Medulla oblongata (tissue), 1 donor: ENCODE results near the gene FOXO1.

Source experiments
- DNase-seq: peaks from one replicate; pipeline ENCODE4 v3.0.0-alpha.2; 2015; ENCODE audit errors: extremely low spot score

FOXO1 gene

DNA sequence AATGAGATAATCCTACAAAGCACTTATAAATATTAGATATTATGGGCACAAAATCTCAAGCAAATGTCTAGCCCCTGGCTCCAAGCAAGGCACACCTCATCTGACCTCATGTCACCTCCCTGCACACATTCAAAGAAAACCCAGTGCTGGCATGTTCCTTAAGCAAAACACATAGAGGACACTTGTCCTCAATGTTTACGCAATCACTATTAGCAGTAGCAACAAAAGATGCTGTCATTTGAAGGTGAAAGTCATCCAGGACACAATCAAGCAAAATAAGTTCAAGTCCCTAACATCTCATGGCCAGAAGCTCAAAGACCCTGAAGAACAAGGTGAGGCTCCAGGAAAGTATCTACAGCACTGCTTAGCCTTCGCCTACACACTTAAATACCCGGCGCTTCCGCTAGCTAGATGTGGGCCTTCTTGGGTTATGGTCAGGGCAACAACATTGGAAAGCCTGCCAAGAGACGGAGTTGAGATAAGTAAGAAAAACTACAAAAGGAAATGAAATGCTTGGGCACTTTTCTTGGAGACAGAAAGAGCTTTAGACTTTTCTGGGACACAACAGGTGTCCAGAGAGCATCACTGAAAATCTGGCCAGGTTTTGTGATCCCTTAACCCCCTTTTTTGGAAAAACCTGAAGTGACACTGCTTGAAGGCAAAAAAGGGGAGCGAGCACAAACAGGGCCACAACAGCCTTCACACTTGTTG is 85.7 kb downstream of the FOXO1 start:
- DNase-seq: no peak

DNA sequence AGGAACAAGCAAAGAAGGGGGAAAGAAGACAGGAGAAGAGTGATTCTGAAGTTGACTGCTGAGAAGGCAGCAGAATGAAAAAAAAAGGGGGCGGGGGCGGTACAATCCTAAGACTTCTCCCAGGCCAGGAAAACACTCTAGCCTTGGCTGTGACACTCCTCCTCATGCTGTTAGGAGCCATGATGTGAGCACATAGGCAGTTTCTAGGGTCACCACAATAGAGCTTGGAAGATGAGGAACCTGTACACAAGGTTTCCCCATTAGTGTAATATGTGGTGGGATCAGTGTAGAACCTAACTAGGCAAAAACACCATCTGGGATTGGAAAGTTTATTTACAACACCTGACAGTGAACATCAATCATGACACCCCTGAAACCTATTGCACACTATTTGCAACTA is 86.9 kb downstream of the FOXO1 start:
- DNase-seq: no peak

DNA sequence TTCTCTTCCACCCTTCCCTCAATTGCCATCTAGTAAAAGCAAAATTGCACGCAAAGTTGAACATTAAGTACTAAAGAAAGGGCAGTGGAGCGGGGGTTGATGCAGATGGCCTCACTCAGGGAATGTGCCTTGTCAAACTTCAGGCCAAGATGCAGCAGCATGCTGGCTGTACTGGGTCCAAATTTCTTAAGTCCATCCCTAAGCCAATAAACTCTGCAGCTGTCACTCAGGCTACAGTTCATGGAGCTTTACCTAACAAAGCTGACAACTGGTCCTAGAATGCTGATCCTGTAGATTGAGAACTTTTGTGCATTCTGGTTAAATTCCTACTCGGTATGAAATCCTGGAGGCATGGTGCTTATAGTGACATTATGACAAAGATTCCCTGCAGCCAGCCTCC is 88.4 kb downstream of the FOXO1 start:
- no peak for DNase-seq

DNA sequence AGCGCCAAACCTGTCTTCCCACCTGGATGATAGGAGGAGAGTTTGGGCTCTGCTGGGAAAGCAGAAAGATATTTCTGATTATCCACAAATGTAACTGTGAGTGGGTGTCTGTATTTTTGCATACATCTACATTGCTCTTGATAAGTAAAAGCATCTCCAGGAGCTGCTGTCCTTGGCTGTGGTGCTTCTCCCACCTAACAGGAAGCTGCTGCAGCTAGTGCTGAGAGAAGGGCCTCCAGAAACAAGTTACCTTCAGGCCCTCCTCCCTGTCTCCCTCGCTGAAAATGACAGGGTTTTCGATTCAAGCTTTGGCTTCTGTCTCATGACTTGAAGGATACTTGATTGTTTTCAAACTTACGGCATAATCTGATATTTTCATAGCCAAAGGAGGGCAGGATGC is 90.1 kb downstream of the FOXO1 start:
- no peak for DNase-seq

DNA sequence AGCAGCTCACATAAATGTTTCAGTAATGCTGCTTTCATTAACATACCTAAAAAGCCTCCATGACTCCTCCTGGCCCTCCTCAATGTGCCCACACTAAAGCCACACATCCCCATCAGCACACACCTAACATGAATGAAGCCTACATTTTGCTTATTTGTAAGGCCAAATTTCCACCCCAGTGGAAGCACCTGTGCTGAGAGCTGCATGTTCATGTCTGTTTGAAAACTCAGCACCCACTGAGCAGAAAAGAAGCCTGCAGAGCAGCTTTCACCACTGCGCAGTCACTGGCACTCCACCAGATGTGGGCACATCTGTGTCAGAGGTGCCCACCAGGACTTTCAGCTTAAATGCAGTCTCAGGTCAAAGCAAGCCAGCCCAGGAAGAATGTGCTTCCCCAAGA is 93.5 kb downstream of the FOXO1 start:
- no peak for DNase-seq

DNA sequence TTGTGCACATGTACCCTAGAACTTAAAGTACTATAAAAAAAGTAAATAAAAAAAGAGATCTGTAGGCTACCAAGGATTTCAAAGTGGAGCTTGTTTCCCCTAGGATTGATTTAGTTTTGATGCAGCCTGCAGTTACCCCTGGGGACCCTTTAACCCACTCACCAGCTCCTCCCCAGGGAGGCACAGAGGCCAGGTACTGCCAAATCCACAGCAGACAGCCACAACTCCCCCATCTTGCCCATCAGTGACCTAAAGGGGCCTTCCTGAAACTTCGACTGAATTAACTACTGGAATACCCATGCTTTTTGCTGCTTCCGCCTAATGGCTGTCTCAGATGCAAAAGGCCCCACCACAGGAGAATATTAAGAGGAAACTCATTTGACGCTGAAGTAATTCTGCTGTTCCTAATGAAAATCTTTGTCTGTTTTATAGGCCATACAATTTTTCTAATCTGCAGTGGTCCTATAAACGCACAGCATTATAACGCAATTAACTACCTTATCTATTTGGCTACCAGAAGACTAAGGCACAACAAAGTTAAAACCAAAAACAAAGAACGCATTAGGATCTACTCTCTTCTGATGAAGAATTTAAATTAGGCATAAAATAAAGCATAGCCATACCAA is 95.0 kb downstream of the FOXO1 start:
- no peak for DNase-seq

DNA sequence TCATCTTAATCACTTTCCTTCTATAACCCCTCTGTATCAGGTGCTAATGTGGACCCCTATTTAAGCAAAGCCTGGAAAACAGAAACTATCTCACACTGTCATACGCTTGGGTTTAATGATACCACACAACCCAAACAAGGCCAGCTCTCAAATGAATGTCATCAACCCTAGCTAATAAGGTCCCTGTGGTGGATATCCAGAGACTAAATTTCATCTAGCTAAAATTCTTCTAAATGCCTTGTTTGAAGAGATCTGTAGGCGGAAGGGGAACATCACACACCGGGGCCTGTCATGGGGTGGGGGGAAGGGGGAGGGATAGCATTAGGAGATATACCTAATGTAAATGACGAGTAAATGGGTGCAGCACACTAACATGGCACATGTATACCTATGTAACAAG is 95.5 kb downstream of the FOXO1 start:
- no peak for DNase-seq

DNA sequence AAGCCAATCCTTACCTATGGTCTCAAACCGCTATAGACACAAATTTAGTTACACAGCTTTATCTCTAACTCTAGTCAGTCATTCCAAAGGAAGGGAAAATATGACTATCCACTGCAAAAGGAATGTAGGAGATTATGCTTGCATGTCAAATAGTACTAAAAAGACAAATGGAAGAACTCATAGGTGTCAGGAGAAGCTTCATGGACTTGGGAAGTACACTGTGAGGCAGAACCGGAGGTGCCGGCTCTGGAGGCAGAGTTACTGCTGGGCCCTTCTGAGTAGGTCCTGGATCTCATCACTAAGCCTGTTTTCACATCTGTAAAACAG is 97.5 kb downstream of the FOXO1 start:
- DNase-seq: no peak

DNA sequence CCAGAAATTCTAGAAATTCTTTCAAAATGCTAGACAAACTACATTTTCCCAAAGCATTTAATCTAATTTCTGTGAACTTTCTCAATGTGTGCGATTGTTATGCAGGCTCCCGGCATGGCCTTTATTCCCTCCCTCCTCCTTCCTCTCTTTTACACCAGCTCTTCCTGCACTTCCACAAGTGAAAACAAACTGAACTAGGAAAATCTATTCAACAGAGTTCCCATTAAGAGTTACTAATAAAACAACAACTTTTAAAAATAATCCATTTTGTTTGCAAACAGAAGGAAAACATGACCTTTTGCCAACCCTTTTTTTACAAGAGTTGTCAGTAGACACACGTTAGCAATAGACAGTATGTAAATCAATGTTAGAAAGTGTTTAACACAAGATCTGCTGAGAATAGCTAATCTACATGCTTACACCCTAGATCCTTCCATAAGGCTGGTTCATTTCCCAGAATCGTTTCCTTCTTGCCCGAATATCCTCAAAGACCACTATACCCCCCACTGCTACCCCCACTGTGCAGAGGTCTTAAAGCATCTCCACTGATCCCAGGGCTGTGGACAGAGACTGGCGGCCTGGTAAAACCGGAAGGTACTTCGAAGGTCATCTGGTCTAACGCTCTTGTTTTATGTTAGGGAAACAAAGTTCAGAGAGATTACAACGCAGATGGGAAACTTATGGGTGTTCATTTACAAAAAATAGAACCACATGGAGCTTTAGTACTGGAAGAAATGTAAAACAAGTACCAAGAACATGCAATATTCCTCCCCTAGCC is 98.0 kb downstream of the FOXO1 start:
- no peak for DNase-seq

DNA sequence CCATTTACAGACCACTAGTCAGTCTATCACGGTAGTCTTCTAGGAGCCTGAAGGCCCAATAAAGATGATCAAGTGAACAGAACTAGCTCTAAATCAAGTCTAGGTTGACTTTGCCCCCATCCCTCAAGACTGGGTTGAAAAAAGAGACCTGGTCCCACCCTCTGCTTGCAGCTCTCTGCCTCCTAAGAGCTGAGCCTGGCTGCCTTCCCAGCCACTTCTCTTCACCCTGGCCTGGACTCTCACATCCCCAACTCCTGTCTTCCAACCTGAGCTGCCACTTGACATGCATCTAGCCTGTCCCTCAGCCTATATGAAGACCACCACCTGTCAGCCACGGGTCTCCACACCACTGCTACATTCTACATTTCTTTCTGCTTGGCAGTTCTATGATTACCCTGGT is 99.6 kb downstream of the FOXO1 start:
- no peak for DNase-seq

DNA sequence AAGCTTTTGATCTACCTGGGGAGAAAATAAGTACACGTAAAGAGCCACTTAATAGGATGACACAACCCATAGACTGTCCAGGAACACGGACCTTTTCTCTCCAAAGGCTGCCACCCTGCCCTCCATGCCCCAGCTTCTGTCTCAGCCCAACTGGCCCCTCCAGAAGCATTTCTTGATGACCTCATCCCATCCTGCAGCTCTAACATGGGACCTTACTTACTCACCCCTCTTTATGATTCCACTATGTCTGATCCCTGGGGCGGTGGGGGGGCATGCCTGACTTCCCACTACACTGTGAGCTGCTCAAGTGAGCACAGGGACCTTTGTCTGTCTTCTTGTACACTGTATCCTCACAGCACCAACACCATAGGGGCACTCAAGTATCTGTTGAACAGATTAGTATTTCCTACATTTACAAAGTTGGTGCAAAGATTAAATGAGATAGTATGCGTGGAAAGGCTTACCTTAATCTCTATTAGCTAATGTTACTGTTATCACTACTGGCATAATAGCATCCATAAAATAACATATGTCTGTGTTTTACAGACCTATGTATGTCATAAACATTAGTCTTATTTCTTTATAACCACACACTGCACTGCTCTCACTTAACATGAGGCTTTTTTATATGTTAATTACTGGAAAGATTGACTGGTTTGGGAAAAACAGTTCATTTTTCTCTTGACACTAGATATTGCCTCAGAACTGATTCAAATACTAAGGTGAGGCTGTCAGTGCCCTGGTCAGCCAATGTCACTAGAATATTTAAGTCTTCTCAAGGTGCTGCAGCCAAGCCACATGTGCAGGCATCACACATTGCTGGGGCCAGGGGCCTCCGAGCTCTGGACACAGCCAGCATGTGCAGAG is 100.9 kb downstream of the FOXO1 start:
- no peak for DNase-seq

DNA sequence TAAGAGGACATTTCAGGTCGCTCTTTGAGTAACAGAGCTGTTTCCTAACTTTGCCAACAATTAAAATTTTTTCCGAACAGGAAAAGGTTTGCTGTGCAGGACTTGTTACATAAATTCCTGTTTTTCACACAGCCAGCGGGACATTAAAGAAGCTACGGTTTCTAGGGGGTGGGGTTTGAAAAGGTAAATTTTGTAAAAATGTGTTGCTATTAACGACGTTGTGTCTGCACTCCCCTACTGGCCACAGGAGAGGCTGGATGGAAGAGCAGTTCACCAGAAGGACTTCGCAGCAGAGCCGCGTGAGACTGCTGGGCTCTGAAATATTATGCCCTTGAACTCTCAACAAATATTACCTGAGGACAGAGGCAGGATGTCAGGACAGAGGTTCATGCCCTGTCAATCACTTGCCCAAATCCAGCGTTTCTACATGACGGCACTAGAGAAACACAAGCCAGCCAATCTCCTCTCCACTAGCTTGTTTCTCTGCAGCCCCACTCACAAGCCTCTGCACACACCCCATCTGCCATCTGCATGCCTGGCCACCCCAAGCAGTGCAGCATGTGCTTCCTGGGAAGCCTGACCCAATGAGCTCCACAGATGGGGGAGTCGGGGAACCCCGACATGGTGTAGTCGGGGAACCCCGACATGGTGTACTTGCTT is 102.0 kb downstream of the FOXO1 start:
- DNase-seq: no peak

DNA sequence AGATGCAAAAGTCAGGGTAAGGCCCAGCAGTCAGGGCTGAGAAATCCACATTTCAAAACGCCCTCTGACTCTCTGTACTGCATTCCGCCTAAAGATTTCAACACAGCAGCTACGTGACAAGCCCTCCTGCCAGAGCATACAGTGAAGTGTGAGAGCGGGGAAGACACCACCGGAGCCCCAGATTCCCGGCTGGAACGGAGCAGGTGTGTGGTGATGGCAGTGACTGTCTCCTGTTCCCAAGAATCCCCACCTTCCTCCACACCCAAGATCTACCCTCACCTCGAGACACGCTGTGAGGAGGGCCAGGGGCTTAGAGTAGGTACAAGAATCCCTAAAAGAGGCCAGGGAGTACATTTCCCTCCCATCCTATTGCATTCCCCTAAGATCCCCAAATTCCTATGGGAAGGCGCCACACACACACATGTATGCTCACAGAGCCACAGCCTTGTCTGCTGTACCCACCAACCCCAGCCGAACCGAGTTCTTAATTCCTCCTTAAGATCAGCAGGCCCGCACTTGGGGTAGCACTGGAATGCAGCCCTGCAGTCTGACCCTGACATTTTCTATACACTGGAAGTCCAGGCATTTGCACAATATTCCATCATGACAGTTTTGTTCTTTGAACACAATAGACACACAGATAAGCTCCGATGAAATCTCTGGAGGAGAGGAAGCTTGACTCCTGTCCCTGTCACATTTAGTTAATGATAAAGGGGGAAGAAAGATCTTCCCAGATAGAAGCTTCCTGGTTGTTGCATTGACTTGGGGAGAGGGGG is 102.9 kb downstream of the FOXO1 start:
- no peak for DNase-seq

DNA sequence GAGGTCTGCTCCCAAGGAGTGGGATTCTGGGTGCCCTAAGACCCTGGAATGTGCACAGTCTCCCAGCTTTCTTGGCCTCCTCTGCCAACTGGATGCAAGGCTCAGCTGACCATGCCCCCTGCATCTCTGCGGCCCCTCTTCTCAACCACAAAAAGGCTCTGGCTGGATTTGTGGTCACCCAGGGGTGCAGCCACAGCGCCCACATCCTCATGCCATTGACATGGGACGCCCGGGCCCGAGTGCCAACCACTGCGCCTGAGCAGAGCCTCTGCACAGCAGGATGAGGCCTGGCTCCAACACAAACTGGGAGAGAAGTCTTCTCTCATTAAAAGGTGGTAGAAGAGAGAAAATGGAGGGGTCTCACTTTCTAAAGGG is 103.5 kb downstream of the FOXO1 start:
- no peak for DNase-seq

DNA sequence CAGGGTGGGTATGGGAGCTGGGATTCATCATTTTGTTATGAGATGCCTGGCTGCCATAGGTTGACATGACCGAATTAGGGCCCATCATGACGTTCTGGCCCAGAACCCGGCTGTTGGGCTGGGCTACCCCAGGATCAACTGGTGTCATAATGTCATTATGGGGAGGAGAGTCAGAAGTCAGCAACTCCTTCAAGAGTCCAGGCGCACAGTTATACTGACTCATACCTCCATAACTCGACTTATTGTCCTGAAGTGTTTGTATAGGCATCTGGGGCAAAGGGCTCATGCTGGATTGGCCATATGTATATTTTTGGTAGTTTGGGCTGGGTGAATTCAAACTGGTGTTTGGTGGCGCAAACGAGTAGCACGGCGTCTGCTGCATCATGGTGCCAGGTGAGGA is 106.5 kb downstream of the FOXO1 start:
- DNase-seq: no peak

DNA sequence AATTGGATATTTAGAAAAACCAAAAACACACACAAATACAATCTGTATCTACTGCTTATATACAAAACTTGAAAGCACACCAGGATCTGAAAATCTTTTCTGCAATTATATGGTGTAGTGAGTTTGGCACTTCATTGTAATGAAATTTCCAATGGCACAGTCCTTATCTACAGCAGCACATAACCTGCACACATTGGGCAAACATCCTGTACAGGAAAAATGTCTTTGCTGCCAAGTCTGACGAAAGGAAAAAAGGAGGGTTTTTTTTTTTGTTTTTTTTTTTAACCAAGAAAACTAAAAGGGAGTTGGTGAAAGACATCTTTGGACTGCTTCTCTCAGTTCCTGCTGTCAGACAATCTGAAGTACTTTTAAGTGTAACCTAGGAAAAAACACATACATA is 107.8 kb downstream of the FOXO1 start:
- DNase-seq: no peak

DNA sequence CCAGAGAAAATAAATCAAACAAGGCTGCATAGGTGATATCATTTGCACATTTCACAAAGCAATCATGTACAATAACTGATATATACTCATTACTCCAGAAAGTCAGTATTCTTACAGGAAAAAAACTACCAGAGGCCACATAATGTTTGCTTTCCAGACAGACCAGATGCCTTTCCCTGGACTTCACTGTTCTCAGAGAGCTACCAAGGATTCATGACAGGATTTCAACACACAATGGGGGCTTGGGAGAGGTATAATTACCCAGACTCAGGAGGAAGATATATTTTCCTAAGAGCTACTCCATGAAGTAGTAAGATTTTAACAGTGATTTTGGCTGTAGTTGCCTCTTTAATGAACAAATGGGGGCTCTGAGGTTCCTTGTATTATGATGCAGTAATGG is 110.0 kb downstream of the FOXO1 start:
- DNase-seq: no peak

DNA sequence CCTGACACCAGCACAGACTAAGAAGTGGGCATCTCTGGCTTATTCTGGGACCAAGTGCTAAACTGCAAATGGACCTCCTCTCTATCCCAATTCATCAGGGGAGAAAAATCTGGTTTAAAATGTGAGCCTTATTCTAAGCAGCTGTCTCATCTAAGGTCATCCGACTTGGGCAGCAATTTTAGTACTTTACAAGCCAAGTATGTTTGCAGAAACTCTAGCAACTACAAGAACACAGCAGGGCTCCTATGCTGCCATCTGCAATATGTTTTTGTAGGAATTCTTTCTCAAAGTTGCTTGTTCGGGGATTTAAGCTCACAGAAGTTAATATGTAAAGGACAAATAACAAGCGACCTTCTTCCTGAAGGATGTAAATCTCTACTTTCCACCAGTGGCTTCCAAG is 113.1 kb downstream of the FOXO1 start:
- no peak for DNase-seq

DNA sequence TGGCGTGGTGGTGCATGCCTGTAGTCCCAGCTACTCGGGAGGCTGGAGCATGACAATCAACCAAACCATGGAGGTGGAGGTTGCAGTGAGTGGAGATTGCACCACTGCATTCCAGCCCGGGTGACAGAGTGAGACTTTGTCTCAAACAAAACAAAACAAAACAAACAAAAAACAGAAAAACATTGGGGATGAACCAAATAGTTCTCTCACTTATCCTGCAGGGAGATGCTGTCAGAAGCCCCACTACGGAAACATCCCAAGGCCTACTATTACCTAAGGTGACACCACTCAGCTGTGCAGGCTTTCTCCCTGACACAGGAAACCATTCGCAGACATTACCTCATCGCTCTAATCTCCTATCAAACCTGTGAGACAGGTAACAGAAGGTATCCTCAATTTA is 113.5 kb downstream of the FOXO1 start:
- DNase-seq: no peak

DNA sequence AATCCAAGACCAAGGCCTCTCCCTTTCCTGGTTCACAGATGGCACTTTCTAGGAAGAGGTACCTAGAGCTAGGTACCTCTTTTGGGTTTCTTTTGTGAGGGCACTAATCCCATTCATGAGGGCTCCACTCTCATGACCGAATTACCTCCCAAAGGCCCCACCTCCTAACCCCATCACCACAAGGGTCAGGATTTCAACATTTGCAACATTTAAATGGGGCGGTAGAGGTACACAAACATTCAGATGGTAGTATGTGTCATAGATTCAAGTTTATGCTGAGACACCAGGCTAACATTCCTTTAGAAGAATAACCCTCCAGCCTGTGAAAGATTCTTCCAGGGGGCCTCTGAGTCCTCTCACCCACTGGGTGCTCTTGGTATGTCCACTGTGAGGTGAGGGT is 116.3 kb downstream of the FOXO1 start:
- DNase-seq: no peak

DNA sequence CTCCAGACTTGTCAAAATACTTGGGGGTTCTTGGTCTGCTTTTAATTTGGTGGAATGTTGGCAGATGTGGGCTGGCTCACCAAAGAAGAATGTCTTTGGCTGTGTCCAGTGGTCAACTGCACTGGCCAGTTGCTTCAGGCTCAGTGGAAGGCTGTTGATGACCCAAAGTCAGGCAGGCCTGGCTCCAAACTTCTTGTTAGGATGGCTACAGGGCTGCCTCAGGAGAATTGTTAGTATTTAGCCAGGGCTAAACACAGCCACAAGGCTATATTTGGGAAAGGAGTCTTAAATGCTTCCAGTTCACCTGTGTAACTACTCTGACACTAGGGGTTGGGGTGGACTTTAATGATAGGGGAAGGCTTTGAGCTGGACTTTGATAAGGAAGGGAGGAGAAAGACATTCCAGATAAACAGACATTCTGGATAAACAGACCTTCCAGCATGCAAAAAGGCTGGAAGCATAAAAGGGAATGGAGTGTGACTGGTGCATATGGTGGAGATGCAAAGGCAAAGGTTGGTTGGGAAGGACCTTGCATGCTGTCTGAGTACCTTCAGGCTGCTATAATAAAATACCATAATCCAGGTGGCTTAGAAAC is 116.8 kb downstream of the FOXO1 start:
- DNase-seq: no peak
